Measurements from ENCODE around the gene NUCKS1.

Gene NUCKS1

GRCh38 chr1:205693421-205693991 is 56.5 kb downstream of the NUCKS1 start:
- DNase-seq = no peak

GRCh38 chr1:205692423-205692822 is 57.6 kb downstream of the NUCKS1 start:
- no peak for DNase-seq

- no peak for DNase-seq
Observed at GRCh38 chr1:205690122-205690756, 59.7 kb downstream of the NUCKS1 start.

- DNase-seq = no peak
Observed at GRCh38 chr1:205689479-205689878, 60.5 kb downstream of the NUCKS1 start.

GRCh38 chr1:205688171-205689080 is 61.6 kb downstream of the NUCKS1 start:
- no peak for DNase-seq

- DNase-seq = no peak
Observed at GRCh38 chr1:205687242-205687641, 62.7 kb downstream of the NUCKS1 start.

GRCh38 chr1:205681364-205681763 is 68.6 kb downstream of the NUCKS1 start:
- DNase-seq = no peak

- peak; percentile 56 for DNase-seq
Observed at GRCh38 chr1:205680073-205680851, 69.7 kb downstream of the NUCKS1 start, which contains the start of gene SLC45A3. SLC45A3 (minus strand) TSS chr1:205680509; CDS start chr1:205664656, 15,853 bp downstream.

- no peak for DNase-seq
Observed at GRCh38 chr1:205678286-205679111, 71.5 kb downstream of the NUCKS1 start.

GRCh38 chr1:205677167-205677566 is 72.8 kb downstream of the NUCKS1 start:
- no peak for DNase-seq

GRCh38 chr1:205676597-205676996 is 73.4 kb downstream of the NUCKS1 start:
- DNase-seq = no peak

GRCh38 chr1:205676002-205676401 is 74.0 kb downstream of the NUCKS1 start:
- DNase-seq = no peak

GRCh38 chr1:205675247-205675646 is 74.7 kb downstream of the NUCKS1 start:
- no peak for DNase-seq

- DNase-seq = no peak
Observed at GRCh38 chr1:205672970-205673369, 77.0 kb downstream of the NUCKS1 start.

GRCh38 chr1:205672395-205672889 is 77.5 kb downstream of the NUCKS1 start:
- DNase-seq = no peak

GRCh38 chr1:205670611-205671430 is 79.2 kb downstream of the NUCKS1 start:
- no peak for DNase-seq

GRCh38 chr1:205670150-205670446 is 79.9 kb downstream of the NUCKS1 start:
- DNase-seq = no peak

GRCh38 chr1:205669341-205670149 is 80.4 kb downstream of the NUCKS1 start:
- no peak for DNase-seq

- no peak for DNase-seq
Observed at GRCh38 chr1:205668951-205669340, 81.0 kb downstream of the NUCKS1 start.

All from NCI-H1105 treated with DMSO at 0.1 percent for 48 hours (cell line).